Fibroblast of the conjunctiva (primary cell): ENCODE results near the gene MBL2.
A peak's percentile ranks its signal among the peaks of the same experiment; 100 is the strongest.

ENCODE experiments used
- DNase-seq: peaks from one replicate; pipeline ENCODE4 v3.0.0-alpha.2; 2010; ENCODE audit warnings: low read depth

The MBL2 gene

DNA sequence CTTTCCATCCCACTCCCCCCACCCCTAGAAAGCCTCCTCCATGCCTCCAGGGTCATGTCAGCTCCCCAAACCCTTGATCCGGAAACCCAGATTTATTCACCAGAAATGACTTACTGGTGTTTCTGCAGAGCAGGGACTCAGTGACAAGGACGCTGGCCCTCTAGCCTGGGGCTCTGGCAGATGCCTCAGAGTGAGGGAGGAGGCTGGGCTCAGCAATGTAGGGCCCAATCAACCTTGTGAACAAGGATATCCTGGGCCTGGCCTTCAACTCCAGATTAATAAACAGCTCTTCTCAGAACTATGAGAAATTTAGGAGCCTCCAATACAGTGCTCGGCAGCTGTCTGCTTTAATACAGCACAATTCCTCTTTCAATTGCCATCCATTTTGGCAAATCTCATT is at the start of gene MBL2:
Gene MBL2 (minus strand): TSS at position 162 of the 400 bp plus-strand sequence. CDS start 1,149 bp downstream, outside the sequence.
- DNase-seq, result no peak

DNA sequence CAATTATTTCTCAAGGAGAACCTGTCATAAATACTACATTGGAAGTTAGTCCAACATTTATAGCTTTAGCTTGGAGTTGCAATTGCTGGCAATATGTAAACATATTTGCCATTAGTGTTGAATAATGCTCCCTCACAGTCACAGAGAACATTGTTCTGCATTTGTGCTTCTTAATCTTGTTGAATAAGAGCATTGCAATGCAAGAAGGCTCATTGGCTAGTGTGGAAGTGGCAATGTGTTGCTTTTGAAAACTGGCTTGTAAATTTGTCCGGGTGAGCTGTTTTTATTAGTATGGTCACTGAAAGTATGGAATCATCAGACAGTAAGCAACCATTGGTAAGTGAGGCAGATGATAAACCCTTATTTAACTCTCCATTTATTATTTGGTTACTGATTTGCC is 47.7 kb upstream of the MBL2 start:
- DNase-seq, result no peak

DNA sequence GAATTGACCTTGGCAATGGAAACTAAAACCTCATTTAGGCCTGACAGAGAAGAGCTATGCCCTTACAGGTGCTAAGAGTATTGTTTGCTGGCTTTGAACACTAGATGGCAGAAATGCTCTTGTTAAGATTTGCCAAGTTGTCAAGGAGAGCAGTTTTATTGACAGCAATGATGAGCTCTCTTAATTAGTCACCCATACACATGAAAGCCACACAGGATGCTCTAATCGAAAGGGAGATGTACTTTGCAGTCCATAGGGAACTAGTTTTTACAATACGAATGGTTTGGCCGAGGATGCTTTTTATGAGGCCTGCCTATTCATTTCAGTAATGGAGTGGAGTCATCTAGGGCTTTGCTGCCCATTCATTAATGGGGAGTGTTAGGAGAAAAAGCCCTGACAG is 45.4 kb upstream of the MBL2 start:
- peak; percentile 2 for DNase-seq

GRCh38 chr10:52814506-52814905 is 41.9 kb upstream of the MBL2 start:
- DNase-seq, result no peak

DNA sequence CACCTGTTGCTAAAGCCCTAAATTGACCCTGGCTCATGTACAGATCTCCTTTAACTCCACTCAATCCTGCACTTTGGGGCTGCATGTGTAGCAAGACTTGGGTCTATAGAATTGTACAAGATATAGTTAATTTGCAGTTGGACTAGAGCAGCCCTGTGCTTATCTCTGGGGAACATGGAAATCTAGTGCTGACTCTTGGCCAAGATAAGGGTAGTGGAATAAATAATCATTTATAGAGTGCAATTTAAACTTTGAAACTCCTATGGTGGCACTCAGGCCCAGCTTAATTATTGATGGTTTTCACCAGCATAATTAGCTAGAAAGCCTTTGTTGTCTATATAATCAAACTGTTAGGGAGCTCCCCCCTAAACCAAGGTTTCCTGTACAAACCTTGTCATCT is 39.2 kb upstream of the MBL2 start:
- DNase-seq, result no peak

DNA sequence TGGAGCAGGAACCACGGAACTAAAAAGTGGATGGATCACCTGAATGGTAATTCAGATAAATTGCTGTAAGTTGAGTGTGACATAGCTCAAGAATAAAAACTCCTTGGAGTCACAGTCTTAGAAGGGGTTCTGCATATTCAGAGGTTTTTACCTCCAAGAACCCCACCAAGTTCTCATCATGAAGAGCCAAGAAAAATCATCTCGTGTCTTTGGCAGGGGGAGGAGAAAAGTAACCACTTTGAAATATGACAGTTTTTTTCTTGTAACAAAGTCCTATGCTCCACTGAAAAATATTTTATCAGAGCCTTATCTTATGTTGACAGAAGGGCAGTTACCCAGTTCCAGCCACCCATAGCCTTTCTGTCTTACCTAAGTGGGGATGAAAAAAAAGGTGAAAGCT is 38.2 kb upstream of the MBL2 start:
- DNase-seq, result no peak

DNA sequence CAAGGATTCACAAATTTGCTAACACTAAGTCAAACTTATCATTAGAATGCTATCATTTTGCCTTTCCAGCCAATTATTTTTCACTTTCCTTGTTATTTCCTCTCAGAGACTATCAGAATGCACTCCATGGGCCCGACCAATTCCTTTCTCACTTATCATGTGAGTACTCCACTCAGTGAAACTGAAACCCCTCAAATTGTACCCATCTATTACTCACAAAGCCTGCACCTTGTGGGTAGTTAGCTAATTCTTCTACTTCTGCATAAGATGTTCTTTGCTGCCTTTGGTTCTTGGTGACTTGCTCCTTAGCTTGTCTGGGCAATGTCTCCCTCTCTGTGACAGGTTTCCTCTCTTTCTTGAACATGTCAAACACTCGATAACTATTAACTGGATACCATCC is 35.2 kb upstream of the MBL2 start:
- DNase-seq, result no peak

DNA sequence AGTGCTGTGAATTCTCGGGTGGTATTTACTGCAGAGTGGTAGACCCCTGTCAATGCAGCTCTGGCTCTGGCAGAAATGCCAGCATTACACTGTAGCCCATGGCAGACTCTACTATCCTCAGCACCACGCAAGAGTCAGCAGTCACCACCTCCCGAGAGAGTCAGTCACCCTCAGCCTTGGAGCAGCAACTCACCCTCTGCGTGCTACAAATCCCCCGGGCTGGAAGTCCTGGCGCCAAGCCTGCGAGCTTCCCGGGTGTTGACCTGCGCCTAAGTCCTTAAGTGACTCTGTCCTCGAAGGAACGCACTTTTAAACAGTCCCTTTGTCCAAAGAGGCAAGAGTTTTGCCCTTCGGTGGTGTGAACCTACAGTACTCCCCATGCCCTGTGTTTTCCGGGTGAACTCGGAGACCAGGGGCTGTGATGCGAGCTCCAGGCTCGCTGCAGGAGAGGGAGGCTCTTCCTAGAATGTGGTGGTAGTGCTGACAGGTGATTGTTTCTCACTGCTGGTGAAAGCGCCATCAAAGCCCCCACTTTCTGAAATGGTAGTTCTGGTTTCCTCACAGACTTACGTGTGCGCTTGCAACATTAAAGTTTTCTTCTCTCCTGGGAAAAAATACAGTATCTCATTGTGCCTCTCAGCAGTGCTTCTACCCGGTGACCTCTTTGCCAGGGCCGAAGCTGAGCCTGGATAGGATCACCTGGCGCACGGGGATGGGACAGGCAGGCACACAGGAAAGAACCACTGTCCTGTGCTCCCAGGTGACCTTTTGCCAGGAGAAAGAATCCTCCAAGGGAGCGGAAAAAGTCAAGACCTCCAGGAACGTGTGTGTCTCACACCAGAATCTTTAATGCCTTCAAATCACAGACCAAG is 33.1 kb upstream of the MBL2 start:
- no peak for DNase-seq

- DNase-seq, result no peak
These were observed 29.4 kb upstream of the MBL2 start for GRCh38 chr10:52801947-52802346.

- no peak for DNase-seq
These were observed 13.5 kb upstream of the MBL2 start for GRCh38 chr10:52786098-52786497.

- no peak for DNase-seq
These were observed 12.8 kb upstream of the MBL2 start for GRCh38 chr10:52785418-52785817.

DNA sequence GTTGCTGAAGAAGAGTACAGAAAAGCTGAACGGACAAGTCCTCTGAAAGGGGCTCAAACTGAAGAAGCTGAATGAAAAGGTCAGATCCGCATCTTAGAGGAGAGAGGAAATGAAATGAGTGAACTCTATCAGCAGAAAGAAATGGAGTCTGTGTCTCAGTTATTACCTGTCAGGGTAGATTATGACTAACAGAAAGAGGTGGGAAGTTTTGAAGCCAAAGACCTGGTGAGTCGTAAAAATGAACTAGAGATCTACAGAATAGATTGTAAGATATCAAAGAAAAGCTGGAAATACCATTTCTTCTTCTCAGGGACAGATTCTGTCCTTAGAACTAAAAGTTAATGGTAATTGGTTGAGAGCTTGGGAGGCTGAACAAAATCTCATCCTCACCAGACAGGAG is 11.1 kb upstream of the MBL2 start:
- DNase-seq, result no peak

DNA sequence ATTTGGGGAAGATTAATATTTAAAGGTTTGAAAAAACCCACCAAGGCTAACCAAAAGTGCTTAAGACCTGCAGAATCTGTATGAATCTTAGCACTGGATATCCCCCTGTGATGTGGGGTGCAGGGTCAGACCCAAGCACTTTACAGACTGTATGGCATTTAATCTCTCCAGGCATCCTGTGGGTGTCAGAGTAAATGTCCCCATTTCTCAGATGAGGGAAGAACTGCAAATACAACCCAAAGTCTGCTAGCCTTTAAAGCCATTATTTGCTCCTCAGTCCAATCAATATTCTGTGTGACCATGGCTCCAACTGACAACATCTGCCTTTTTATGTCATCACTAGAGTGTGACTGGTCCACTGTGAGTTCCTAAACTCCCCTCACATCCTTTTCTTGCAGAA is 10.0 kb upstream of the MBL2 start:
- no peak for DNase-seq

DNA sequence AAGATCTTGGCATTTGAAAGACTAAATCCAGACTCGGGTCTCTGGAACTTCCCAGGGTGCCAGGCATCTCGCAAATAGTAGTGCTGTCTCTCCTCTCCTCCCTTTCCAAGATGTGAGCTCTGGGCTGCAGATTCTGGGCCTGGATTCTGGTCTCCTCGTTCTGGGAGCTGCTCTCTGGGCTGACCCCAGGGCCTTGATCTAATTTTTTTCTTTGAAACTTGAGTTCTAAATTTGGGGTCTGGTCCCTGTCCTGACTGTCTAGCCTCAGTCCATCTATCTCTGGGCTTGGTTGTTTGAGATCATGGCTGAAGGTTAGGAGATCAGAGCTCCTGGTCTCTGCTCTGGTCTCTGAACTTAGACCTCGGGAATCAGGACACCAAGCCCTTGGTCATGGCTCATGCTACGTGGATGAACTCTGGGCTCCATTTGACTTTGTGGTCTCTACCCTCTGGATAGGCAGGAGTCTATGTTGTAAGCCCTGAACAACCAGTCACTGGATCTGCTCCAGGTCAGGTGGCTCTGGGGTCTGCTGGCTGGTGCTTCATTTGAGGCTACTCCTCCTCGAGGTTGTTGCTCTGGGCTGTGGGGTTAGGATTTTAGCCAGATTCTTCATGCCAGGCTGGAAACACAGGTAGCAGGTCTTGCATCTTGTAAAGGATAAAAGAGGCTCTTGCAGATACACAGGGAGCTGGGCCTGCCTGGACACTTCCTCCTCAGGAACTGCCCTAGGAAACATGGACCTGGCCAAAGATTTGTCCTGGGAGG is 8.0 kb upstream of the MBL2 start:
- DNase-seq, result no peak

GRCh38 chr10:52779541-52780390 is 7.2 kb upstream of the MBL2 start:
- peak; percentile 28 for DNase-seq

DNA sequence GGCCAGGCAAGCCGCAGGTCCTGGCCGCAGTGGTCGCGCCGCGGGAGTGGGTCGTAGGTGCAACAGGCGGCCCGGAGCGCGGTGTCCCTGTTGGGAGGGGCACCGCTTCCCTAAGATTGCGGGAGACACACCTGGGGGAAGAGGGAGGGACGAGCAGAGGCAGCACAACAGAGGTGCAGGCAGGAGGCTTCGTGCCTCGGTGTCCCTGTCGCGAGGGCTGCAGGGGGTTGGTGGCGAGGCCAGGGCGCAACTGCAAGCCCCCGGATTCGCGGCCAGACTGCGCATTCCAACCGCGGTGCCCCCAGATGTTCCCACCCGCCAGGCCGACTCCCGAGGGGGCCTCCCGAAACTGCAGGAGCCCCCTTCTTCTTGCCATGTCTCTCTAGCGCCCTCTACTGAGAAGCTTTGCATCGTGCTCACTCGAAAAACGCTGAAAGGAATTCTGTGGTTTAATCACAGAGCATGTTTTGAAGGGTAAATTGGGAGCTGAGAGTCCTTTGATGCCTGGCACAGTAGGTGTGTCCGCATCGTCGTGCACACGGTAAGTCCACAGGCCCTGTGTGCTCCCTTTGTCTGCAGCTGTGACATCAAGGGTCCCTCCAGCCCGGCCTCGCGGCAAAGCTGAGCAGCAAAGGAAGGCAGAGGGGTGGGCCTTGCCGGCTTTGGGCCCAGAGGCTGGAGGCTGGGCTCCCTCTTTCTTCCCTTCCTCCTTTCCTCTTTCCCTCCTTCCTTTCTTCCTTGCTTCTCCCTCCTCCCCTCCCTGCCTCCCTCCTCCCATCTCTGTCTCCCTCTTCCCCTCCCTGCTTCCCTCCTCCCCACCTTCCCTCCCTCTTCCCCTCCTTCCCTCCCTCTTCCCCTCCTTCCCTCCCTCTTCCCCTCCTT is 6.2 kb upstream of the MBL2 start:
- peak; percentile 1 for DNase-seq

DNA sequence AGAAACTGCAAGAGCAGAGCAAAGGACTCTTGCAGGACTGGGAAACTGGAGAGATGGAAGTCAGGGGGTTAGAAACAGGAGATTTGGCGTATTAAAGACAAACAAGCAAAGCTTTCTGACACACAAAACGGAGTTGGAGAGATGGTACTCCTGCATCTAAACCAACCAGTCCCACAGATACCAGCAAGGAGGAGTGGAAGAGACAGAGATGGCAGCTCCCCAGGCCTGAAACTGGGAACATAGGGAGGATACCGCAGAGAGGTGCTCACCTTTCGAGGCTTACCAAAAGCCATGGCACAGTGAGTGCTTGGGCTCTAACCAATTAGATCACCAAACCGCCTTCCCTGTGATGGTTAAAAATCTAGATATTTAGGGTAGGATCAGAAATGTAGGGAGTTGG is 4.8 kb upstream of the MBL2 start:
- DNase-seq, result no peak

- no peak for DNase-seq
These were observed 3.9 kb upstream of the MBL2 start for GRCh38 chr10:52776471-52776903.

- no peak for DNase-seq
These were observed 2.6 kb upstream of the MBL2 start for GRCh38 chr10:52775132-52775647.

- DNase-seq, result no peak
These were observed 2.1 kb upstream of the MBL2 start for GRCh38 chr10:52774600-52775106.

DNA sequence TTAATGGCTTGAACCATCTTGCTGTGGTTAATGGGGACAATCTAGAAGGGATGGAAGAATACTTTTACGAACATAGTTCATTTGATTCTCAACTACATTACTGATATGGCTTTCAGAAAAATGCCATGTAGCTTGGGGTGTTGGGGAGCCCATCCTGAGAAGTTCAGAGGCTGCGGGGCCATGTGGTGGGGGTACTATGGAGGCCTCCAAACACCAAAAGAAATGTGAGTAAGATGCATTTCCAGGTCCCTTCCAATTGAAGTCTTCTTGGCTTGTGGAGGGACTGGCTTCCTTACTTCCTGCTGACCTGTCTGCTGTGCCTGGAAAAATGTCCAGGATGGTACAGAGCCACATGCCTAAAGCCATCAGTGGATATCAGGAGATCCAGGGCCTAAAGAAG is 1.6 kb upstream of the MBL2 start:
- DNase-seq, result no peak
